Osteocyte (in vitro differentiated cells): ENCODE measurements around the gene ASF1B. TPM values are rescaled to one million over a fixed set of nuclear protein-coding genes. Genes with fewer than 3 reads are reported as not detected.

Source experiments
- DNase-seq: peaks from one replicate; pipeline ENCODE4 v3.0.0; 2021; ENCODE audit warnings: mixed read lengths; ENCODE audit not compliant: unreplicated experiment; ENCODE audit errors: extremely low spot score
- H3K27ac Mint-ChIP-seq: one replicate; pipeline ENCODE4 v1.8.0; 2021; ENCODE audit warnings: mild to moderate bottlenecking, mixed read lengths; ENCODE audit not compliant: unreplicated experiment
- H3K27me3 Mint-ChIP-seq: one replicate; pipeline ENCODE4 v1.8.0; 2021; ENCODE audit warnings: mixed read lengths; ENCODE audit not compliant: unreplicated experiment
- H3K36me3 Mint-ChIP-seq: one replicate; pipeline ENCODE4 v1.8.0; 2021; ENCODE audit warnings: mixed read lengths; ENCODE audit not compliant: unreplicated experiment
- H3K4me1 Mint-ChIP-seq: one replicate; pipeline ENCODE4 v1.8.0; 2021; ENCODE audit warnings: mixed read lengths; ENCODE audit not compliant: unreplicated experiment
- H3K4me3 Mint-ChIP-seq: one replicate; pipeline ENCODE4 v1.8.0; 2021; ENCODE audit warnings: mild to moderate bottlenecking, moderate library complexity, mixed read lengths; ENCODE audit not compliant: unreplicated experiment
- H3K9me3 Mint-ChIP-seq: one replicate; pipeline ENCODE4 v1.8.0; 2021; ENCODE audit warnings: mixed read lengths; ENCODE audit not compliant: unreplicated experiment
- CTCF ChIP-seq: fragments of 200-600 bp; sonication (generic); IDR thresholded peaks from 2 replicates; pipeline ENCODE4 v1.5.0; 2021; ENCODE audit warnings: antibody characterized with exemption, mild to moderate bottlenecking, moderate library complexity
- total RNA-seq: library from RNA; stranded (reverse); gene quantifications from 2 replicates; pipeline ENCODE4 v1.2.1, GENCODE V29; 2021

ASF1B gene
- total RNA-seq, 1 donor from 2014 or later = 4.5 TPM

GRCh38 chr19:14070268-14071050 lies 65.9 kb downstream of the ASF1B start:
- no peak for DNase-seq
- no peak overlapping the region for H3K4me3 Mint-ChIP-seq
- peaks cover 22% of the 10 kb centered on the region for H3K4me1 Mint-ChIP-seq
- H3K9me3 Mint-ChIP-seq = no peaks in the 10 kb centered on the region
- no peak overlapping the region for H3K27ac Mint-ChIP-seq
- no peaks in the 10 kb centered on the region for H3K36me3 Mint-ChIP-seq
- TF ChIP-seq CTCF = no peak
- peaks cover 7% of the 10 kb centered on the region for H3K27me3 Mint-ChIP-seq

Other genes with a start within 250 kb of the ASF1B start
- gene BRME1, start 230.5 kb downstream of the ASF1B start, total RNA-seq = 3.7 and 4.1 TPM in 2 replicates
- 44.3 and 51.3 TPM in 2 replicates for gene CC2D1A, start 230.4 kb downstream of the ASF1B start, total RNA-seq
- 2.3 and 2.4 TPM in 2 replicates for gene PODNL1, start 198.2 kb downstream of the ASF1B start, total RNA-seq
- 27.4 and 29.3 TPM in 2 replicates for gene DCAF15, start 184.1 kb downstream of the ASF1B start, total RNA-seq
- gene RFX1, start 130.3 kb downstream of the ASF1B start, total RNA-seq = 12.3 and 15.7 TPM in 2 replicates
- gene RLN3, start 108.4 kb downstream of the ASF1B start, total RNA-seq = not detected in 2 replicates
- gene IL27RA, start 104.8 kb downstream of the ASF1B start, total RNA-seq = 1.8 and 1.9 TPM in 2 replicates
- gene PALM3, start 74.5 kb downstream of the ASF1B start, total RNA-seq = 0.30 and 0.63 TPM in 2 replicates
- 1.8 and 2.1 TPM in 2 replicates for gene MISP3, start 63.8 kb downstream of the ASF1B start, total RNA-seq
- 0.54 TPM in 1 of 2 replicates, not detected in the other for gene C19orf67, start 50.8 kb downstream of the ASF1B start, total RNA-seq
- 34.9 and 38.9 TPM in 2 replicates for gene SAMD1, start 45.8 kb downstream of the ASF1B start, total RNA-seq
- gene PRKACA, start 18.8 kb downstream of the ASF1B start, total RNA-seq = 109 and 115 TPM in 2 replicates
- 43.5 and 48.6 TPM in 2 replicates for gene ADGRL1, start 69.6 kb upstream of the ASF1B start, total RNA-seq
- gene ADGRE5, start 244.9 kb upstream of the ASF1B start, total RNA-seq = 2.0 and 2.1 TPM in 2 replicates